ENCODE measurements around the gene CHRNB1.
"Not testable (repeated sequence)": the region's sequence is repeated elsewhere in the genome, so short reads cannot be mapped to it uniquely, and the experiment has no call there.

Gene CHRNB1

GRCh38 chr17:7466318-7466638 is 21.4 kb downstream of the CHRNB1 start:
- H3K27ac Mint-ChIP-seq = no peak overlapping the region

GRCh38 chr17:7466639-7467341 is 21.9 kb downstream of the CHRNB1 start:
- H3K36me3 Mint-ChIP-seq = peaks cover 44% of the 10 kb centered on the region
- H3K27me3 Mint-ChIP-seq = no peaks in the 10 kb centered on the region
- no peaks in the 10 kb centered on the region for H3K9me3 Mint-ChIP-seq
- H3K4me1 Mint-ChIP-seq = peaks cover 33% of the 10 kb centered on the region
- H3K4me3 Mint-ChIP-seq = no peak overlapping the region
- peak; percentile 25 for ATAC-seq
- peak overlapping the region; percentile 29 for H3K27ac Mint-ChIP-seq

More at GRCh38 chr17:7466318-7466638, 21.4 kb downstream of the CHRNB1 start:
- peaks cover 30% of the 10 kb centered on the region for H3K4me1 Mint-ChIP-seq
- H3K4me3 Mint-ChIP-seq = no peak overlapping the region
- peaks cover 49% of the 10 kb centered on the region for H3K36me3 Mint-ChIP-seq
- no peaks in the 10 kb centered on the region for H3K9me3 Mint-ChIP-seq
- H3K27me3 Mint-ChIP-seq = no peaks in the 10 kb centered on the region
- ATAC-seq = no peak

- Mint-ChIP-seq H3K4me1 (peaks cover 39% of the 10 kb centered on the region), H3K27ac (peak overlapping the region; percentile 29)
- no peak for ATAC-seq
Measured at GRCh38 chr17:7467498-7467897, 22.6 kb downstream of the CHRNB1 start.

GRCh38 chr17:7468290-7468689 is 23.4 kb downstream of the CHRNB1 start:
- Mint-ChIP-seq H3K4me1 (peaks cover 39% of the 10 kb centered on the region), H3K9me3 (no peaks in the 10 kb centered on the region), H3K27ac (no peak overlapping the region), H3K36me3 (peaks cover 35% of the 10 kb centered on the region), H3K4me3 (no peak overlapping the region), H3K27me3 (no peaks in the 10 kb centered on the region)
- ATAC-seq = no peak

More at GRCh38 chr17:7467498-7467897, 22.6 kb downstream of the CHRNB1 start:
- Mint-ChIP-seq H3K4me3 (no peak overlapping the region), H3K9me3 (no peaks in the 10 kb centered on the region), H3K36me3 (peaks cover 42% of the 10 kb centered on the region), H3K27me3 (no peaks in the 10 kb centered on the region)

GRCh38 chr17:7468804-7469389 is 24.0 kb downstream of the CHRNB1 start:
- no peaks in the 10 kb centered on the region for H3K9me3 Mint-ChIP-seq
- H3K36me3 Mint-ChIP-seq = peaks cover 29% of the 10 kb centered on the region
- no peaks in the 10 kb centered on the region for H3K27me3 Mint-ChIP-seq
- no peak overlapping the region for H3K4me3 Mint-ChIP-seq
- H3K4me1 Mint-ChIP-seq = peaks cover 39% of the 10 kb centered on the region
- no peak for ATAC-seq
- H3K27ac Mint-ChIP-seq = no peak overlapping the region

DNA sequence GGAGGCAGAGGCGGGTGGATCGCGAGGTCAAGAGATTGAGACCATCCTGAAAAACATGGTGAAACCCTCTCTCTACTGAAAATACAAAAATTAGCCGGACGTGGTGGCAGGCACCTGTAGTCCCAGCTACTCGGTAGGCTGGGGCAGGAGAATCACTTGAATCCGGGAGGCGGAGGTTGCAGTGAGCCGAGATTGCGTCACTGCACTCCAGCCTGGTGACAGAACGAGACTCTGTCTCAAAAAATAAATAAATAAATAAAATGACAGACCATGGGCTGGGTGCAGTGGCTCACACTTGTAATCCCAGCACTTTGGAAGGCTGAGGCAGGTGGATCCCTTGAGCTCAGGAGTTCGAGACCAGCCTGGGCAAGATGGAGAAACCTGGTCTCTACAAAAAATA is 25.0 kb downstream of the CHRNB1 start:
- H3K4me3 Mint-ChIP-seq, H3K27ac Mint-ChIP-seq, H3K9me3 Mint-ChIP-seq, ATAC-seq, H3K27me3 Mint-ChIP-seq: not testable (repeated sequence)
- peaks cover 39% of the 10 kb centered on the region for H3K4me1 Mint-ChIP-seq
- peaks cover 23% of the 10 kb centered on the region for H3K36me3 Mint-ChIP-seq

DNA sequence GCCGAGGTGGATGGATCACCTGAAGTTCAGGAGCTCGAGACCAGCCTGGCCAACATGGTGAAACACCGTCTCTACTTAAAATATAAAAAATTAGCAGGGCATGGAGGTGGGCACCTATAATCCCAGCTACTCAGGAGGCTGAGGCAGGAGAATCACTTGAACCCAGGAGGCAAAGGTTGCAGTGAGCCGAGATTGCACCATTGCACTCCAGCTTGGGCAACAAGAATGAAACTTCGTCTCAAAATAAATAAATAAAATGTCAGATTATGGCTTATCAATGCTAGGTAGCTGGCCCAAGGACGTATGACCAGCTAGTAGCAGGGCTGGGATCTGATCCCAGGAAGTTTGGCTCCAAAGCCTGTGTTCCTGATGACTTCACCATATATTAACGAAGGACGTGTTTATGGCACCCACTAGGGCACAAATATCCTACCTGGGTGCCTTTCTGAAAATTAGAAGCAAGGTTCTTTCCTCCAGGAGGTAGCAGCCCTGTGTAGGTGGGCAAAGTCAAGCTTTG is 25.7 kb downstream of the CHRNB1 start:
- not testable (repeated sequence) for H3K9me3 Mint-ChIP-seq, H3K27ac Mint-ChIP-seq, H3K27me3 Mint-ChIP-seq, ATAC-seq, H3K4me3 Mint-ChIP-seq
- Mint-ChIP-seq H3K36me3 (peaks cover 21% of the 10 kb centered on the region), H3K4me1 (peaks cover 39% of the 10 kb centered on the region)

DNA sequence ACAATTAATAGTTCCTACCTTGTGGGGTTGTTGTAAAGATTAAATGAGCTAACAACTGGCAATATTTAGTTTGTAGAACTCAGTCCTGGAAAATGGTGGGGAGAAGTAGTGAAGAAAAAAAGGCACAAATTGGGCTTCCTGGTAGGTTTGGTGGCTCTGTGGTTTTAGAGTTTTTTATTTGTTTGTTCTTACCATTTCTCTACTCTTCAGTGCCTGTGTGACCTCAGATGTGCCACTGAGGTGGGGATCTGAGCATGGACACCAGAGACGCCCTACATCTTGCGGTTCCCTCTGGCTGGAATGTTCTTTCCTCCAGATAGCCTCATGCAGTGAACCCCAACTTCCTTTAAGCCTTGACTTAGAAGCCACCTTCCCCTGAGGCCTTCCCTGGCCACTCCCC is 26.9 kb downstream of the CHRNB1 start:
- Mint-ChIP-seq H3K27me3 (no peaks in the 10 kb centered on the region), H3K36me3 (peaks cover 14% of the 10 kb centered on the region), H3K27ac (peak overlapping the region; percentile 57), H3K4me1 (peaks cover 43% of the 10 kb centered on the region), H3K4me3 (no peak overlapping the region), H3K9me3 (no peaks in the 10 kb centered on the region)
- no peak for ATAC-seq

DNA sequence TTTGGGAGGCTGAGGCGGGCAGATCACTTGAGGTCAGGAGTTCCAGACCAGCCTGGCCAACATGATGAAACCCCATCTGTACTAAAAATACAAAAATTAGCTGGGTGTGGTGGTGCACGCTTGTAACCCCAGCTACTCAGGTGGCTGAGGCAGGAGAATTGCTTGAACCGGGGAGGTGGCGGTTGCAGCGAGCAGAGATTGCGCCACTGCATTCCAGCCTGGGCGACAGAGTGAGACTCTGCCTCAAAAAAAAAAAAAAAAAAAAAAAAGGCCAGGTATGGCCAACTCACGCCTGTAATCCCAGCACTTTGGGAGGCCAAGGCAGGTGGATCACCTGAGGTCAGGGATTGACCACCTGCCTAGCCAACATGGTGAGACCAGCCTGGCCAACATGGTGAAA is 29.9 kb downstream of the CHRNB1 start:
- not testable (repeated sequence) for H3K27ac Mint-ChIP-seq, ATAC-seq, H3K9me3 Mint-ChIP-seq, H3K27me3 Mint-ChIP-seq, H3K4me3 Mint-ChIP-seq, H3K36me3 Mint-ChIP-seq
- peaks cover 42% of the 10 kb centered on the region for H3K4me1 Mint-ChIP-seq

DNA sequence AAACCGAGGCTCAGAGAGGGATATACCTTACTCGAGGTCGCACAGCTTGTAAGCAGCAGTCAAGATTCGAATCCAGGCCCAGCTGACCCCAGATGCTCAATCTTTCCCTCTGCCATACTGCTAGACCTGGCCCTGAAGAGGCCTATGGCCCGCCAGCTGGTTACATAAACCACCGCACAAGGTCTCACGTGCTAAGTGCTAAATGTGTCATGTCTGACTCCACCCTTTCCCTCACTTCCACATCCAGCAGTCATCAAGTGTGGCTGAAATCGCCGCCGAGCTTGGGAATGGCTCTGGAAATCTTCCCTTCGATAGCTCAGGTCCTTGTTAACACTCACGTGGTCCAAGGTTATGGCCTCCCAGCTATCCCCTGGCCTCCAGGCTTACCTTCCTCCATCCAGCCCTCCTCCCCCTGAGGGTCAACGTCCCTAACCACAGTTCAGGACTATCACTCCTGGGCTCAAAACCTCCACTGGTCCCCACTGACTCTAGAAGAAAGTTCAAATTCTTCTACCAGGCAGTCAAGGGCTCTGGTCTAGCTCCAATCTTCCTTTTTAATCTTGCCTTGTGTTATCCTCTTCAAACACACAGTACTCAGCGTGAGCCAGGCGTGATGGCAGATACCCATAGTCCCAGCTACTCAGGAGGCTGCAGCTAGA is 31.0 kb downstream of the CHRNB1 start:
- Mint-ChIP-seq H3K27ac (peak overlapping the region; percentile 16), H3K4me3 (no peak overlapping the region), H3K4me1 (peaks cover 49% of the 10 kb centered on the region), H3K36me3 (peaks cover 5% of the 10 kb centered on the region), H3K9me3 (no peaks in the 10 kb centered on the region), H3K27me3 (no peaks in the 10 kb centered on the region)
- ATAC-seq = no peak

DNA sequence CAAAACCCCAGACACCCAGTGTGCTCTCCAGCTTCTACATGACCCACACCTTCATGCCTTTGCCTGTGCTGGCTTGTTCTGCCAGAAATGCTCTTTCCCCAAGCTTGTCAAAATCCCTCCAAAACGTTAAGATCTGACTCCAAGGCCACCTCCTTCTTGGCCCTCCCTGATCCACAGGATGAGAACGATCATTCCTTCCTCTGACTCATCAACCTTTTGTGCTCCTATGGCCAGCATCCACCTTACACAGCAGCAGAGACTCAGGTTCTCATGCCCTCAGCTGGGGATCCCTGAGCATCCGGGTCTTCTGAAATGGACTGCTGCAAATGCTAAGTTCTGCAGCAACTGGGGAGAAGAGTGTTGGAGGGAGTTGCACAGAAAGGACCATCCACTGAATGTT is 31.6 kb downstream of the CHRNB1 start:
- Mint-ChIP-seq H3K4me1 (peaks cover 53% of the 10 kb centered on the region), H3K36me3 (peaks cover 5% of the 10 kb centered on the region), H3K4me3 (no peak overlapping the region), H3K9me3 (no peaks in the 10 kb centered on the region), H3K27me3 (no peaks in the 10 kb centered on the region), H3K27ac (peak overlapping the region; percentile 16)
- no peak for ATAC-seq

- Mint-ChIP-seq H3K4me3 (no peak overlapping the region), H3K9me3 (no peaks in the 10 kb centered on the region), H3K27ac (no peak overlapping the region), H3K4me1 (peaks cover 53% of the 10 kb centered on the region), H3K27me3 (no peaks in the 10 kb centered on the region), H3K36me3 (peaks cover 5% of the 10 kb centered on the region)
- no peak for ATAC-seq
Measured at GRCh38 chr17:7476951-7477350, 32.1 kb downstream of the CHRNB1 start.

DNA sequence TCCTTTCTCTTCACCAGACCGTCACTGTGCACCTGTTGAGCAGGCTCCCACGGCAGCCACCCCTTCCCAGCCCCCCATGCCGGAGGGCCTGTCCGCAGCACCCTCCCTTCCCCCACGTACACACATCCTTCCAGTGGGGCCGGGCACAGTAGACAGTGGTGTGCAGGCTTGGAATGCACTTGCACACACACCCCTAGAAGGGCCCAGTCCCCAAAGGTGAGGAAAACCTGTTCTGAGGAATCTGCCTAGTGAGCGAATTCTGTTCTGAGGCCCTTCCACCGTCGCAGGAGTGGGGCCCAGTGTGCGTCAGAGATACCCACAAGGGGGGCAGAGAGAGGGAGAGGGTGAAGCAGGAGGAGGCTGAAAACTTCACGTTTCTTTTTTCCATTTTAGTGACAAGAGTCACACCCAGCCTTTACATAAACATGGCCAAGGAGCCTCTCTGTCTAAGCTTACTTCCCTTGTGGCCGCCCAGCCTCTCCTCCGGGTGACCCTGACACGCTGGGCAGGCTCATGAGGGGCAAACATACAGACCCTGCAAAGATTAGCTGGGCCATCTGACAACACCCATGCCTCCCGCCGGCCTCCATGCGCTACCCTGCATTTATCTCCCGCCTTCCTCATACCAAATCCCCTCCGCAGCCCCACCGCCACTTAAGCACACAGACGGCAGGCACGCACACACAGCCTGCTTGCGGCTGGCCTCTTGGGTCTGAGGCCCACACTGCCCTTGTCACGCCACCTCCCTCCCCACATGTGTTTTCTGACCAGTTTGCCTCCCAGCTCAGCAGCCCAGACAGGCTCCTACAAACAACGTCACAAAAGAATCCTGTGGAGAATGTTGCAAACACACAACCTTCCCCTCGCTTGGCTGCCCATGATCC is 32.8 kb downstream of the CHRNB1 start:
- ATAC-seq = no peak
- peak overlapping the region; percentile 85 for H3K4me3 Mint-ChIP-seq
- peaks cover 5% of the 10 kb centered on the region for H3K36me3 Mint-ChIP-seq
- peak overlapping the region; percentile 100 for H3K27ac Mint-ChIP-seq
- no peaks in the 10 kb centered on the region for H3K27me3 Mint-ChIP-seq
- H3K9me3 Mint-ChIP-seq = no peaks in the 10 kb centered on the region
- H3K4me1 Mint-ChIP-seq = peaks cover 56% of the 10 kb centered on the region

GRCh38 chr17:7478276-7479212 is 33.7 kb downstream of the CHRNB1 start:
- peaks cover 5% of the 10 kb centered on the region for H3K36me3 Mint-ChIP-seq
- no peaks in the 10 kb centered on the region for H3K27me3 Mint-ChIP-seq
- ATAC-seq = peak; percentile 42
- peak overlapping the region; percentile 100 for H3K27ac Mint-ChIP-seq
- peak overlapping the region; percentile 85 for H3K4me3 Mint-ChIP-seq
- H3K4me1 Mint-ChIP-seq = peaks cover 65% of the 10 kb centered on the region
- no peaks in the 10 kb centered on the region for H3K9me3 Mint-ChIP-seq

Measured in stimulated activated memory B cell treated with anti-CD40 and anti-IgM and Interleukin-4, amounts not matched to agents 10 μg/mL and 1 μg/mL and 100 μg/mL, for 72 hours (primary cell).